COLO668 (cell line): ENCODE results near the gene DNMT3L.
"Not testable (repeated sequence)": the region's sequence is repeated elsewhere in the genome, so short reads cannot be mapped to it uniquely, and the experiment has no call there.

Source experiments
- DNase-seq: peaks from one replicate; lab custom pipeline; 2025; ENCODE audit not compliant: unreplicated experiment; lab: John Stamatoyannopoulos, UW

Gene DNMT3L

DNA sequence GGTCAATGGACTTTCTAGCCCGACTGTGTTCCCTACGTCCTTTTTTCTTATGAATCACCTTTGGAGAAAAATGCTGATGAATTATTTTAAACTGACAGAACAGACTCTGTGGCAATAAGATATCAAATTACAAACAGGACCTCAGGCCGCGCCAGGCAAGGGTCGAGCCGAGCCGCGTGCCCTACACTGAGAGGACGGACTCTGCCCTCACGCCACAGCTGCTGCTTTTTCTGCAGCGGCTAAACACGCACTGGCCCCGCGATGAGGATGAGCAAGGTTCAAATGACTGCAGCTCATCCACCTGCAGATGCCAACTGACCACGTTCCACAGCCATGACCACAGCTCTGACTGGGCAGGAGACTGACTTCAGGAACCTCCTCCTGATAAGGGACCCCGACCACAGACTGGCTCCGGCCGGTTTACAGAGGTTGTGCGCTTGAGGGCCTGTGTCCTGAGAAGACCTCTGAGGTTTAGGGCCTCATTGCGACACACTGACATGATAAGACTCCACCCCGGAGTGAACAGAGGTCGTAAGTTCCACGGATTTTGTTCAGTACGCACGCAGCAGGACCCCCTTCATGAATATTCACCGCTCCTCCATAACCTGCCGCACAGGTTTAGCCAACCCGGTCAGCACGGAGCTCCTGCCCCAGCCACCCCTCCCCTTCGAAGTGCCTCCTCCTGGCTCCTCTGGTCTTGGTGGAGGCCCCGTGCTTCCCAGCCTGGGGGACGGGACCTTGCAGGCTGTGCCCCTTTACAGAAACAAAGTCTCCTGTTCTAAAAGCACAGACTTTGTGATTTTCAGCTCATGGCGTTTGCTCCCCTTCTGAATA, 12.3 kb downstream of the DNMT3L start:
- DNase-seq: not testable (repeated sequence)

DNA sequence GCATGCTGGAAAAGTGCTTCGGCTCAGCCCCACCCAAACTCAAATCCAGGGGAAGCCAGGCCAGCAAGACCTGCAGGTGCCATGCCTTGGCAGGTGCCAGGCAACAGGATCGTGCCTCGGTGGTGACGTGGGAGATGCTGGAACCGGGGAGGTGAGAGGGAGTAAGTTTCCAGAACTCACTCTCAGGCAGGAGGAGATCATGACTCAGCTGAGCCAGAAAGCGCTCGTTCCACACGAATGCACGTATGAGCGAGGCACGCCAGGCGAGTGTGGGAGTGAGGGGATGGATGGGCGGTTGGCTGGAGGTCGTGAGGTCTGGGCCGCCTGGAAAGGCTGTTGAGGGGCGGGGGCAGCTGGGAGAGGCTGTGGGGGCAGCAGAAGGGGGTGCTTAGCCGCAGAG, 13.8 kb downstream of the DNMT3L start:
- not testable (repeated sequence) for DNase-seq

GRCh38 chr21:44243980-44244379, 17.7 kb downstream of the DNMT3L start:
- not testable (repeated sequence) for DNase-seq

DNA sequence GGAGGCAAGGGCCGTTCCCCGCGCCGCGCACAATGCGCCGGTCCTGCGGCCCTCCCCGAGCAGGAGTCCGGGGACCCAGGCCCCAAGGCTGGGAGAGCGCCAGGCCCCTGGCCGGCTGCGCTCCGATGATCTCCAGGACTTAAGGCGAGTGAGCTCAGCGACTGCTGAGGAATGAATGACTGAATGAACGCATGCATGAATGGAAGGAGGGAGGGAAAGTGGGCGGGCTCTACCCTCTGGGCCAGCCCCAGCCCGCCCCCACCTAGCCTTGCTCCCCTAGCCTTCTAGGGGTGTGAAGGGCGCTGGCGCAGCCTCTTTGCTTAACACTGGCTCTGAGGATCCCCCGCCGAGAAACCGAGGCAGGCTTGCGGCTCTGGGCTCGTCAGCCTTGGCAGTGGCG, 20.4 kb downstream of the DNMT3L start:
- not testable (repeated sequence) for DNase-seq

GRCh38 chr21:44240842-44241241, 20.9 kb downstream of the DNMT3L start, which contains the start of gene ICOSLG:
ICOSLG (minus strand) TSS chr21:44240943; CDS start chr21:44240817, 126 bp downstream.
- DNase-seq: not testable (repeated sequence)

DNA sequence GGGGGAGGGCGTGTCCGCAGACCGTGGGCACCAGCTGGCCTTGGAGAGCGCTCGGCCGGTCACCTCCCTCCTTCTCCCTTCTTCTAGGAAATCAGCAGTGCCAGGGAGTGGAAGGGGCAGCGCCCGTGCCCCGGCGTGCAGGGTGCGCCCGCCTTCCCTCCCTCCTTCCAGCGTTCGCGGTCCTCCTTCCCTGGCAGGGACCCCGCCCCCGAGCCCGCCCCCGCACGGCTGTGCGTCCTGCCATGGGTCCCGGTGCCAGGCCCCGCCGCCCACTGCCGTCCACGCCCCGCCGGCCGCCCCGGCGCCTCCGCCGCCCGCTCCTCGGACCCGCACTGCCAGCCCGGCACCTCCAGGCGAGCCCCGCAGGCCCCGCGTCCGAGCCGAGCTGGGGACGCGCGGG, 21.3 kb downstream of the DNMT3L start:
- not testable (repeated sequence) for DNase-seq

- not testable (repeated sequence) for DNase-seq
Measured at GRCh38 chr21:44229561-44229960, 32.1 kb downstream of the DNMT3L start.

GRCh38 chr21:44228109-44228508, 33.6 kb downstream of the DNMT3L start:
- not testable (repeated sequence) for DNase-seq

GRCh38 chr21:44227614-44228013, 34.1 kb downstream of the DNMT3L start:
- not testable (repeated sequence) for DNase-seq

- DNase-seq: not testable (repeated sequence)
Measured at GRCh38 chr21:44225605-44226004, 36.1 kb downstream of the DNMT3L start.

- DNase-seq: not testable (repeated sequence)
Measured at GRCh38 chr21:44223334-44223733, 38.4 kb downstream of the DNMT3L start.

- DNase-seq: not testable (repeated sequence)
Measured at GRCh38 chr21:44220674-44221073, 41.0 kb downstream of the DNMT3L start.

DNA sequence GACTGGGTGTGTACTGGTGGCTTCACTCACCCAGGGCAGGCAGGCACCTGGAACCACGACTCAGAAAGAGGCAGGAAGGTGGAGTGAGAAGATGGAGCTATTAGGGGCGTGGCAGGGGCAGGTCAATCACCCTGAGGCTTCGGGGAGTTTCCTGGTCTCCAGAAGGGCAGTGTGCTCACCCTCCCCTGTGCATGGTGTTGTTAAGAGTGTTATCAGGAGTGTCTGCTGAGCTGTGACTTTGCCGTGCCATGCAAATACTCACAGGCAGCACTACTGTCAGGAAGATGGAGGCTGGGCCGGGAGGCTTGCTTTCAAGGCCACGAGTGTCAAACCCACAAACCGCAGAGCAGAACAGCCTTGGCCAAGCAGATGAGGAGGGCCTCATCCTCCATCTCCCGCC, 43.2 kb downstream of the DNMT3L start:
- DNase-seq: not testable (repeated sequence)

GRCh38 chr21:44211978-44212377, 49.7 kb downstream of the DNMT3L start:
- DNase-seq: not testable (repeated sequence)

- not testable (repeated sequence) for DNase-seq
Measured at GRCh38 chr21:44211574-44211973, 50.1 kb downstream of the DNMT3L start.

DNA sequence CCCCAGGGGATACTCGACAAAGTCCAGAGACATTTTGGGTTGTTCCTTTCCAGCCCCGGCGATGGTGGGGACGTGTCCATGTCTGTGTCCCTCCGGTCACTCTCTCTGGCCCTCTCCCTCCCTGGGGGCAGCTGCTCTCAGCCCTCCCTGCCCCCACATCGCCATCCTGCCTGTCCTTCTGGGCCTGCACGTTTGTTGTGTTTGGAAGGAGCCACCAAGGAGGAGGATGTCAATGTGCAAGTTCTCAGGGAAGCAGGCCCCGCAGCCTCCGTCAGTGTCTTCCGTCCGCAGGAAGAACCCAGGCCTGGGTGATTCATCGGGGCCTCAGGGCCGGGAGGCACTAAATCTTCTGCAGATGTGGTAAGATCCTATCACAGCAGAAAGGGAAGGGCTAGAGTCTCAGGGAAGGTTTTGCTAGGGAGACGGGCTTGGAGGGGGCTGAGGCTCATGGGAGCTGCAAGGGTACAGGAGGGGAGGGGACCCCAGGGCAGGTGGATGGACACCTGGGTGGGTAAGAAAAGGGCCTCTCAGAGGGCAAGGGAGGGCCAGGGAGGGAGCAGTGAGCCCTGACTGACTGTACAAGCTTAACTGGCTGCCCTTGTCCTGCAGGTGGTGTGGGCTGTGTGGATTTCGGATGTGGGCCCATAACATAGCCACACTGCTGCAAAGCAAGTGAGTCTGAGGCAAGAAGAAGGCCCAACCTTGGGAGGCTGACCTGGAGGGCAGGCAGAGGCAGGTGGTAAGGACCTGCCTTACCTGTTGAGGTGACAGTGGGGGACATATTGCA, 53.6 kb downstream of the DNMT3L start:
- DNase-seq: not testable (repeated sequence)

GRCh38 chr21:44206698-44207676, 54.7 kb downstream of the DNMT3L start:
- DNase-seq: not testable (repeated sequence)

GRCh38 chr21:44206187-44206586, 55.5 kb downstream of the DNMT3L start:
- DNase-seq: not testable (repeated sequence)

DNA sequence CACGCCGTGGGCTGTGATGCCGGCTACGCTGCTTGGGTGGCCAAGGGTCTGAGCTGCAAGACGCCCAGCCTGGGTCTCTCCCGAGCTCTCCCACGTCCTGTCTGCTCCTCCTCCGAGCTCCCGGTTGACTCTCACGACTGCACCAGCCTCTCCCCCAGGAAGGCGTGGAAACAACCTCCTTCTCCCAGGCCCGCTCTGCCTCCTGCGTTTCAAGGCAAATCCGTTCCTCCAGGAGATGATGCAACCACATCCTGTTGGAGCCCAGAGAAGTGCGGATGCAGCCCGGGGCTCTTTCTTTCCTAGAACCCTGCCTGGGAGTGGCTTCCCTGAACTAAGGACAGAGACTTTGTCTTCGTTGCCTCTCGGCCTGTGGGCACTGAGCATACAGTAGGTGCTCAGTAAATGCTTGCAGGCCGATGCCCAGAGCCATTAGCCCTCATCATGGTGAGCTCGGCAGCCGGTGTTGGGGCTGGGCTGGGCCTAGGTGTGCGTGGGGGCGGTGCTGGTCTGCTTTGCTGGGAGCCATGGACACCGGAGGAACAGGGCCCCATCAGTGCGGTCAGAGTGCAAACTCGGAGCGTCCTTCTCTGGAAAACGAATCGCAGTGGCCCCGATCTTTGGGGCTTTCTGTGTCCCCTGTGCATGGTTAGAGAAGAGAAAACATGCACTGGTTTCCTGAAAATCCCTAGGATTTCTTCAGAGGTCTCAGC, 59.0 kb downstream of the DNMT3L start:
- not testable (repeated sequence) for DNase-seq

DNA sequence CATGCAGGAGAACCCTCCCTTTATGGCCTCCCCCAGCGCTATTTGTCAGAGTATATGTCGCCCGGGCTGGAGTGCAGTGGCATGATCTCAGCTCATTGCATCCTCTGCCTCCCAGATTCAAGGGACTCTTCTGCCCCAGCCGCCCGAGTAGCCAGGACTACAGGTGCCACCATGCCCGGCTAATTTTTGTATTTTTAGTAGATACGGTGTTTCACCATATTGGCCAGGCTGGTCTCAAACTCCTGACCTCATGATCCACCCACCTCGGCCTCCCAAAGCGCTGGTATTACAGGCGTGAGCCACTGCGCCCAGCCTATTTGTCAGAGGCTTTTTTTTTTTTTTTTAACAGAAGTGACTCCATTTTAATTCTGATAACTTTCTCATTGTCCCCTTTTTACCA, 61.7 kb downstream of the DNMT3L start:
- not testable (repeated sequence) for DNase-seq
